PFSK-1 (cell line): ENCODE results near the gene CACNA1C.

Experiments used
- FOXP2 ChIP-seq: optimal IDR thresholded peaks from 2 replicates; pipeline ENCODE3; 2011; ENCODE audit warnings: borderline replicate concordance, control low read depth, inconsistent platforms; ENCODE audit not compliant: insufficient read depth; ENCODE audit errors: extremely low read length, extremely low read depth
- POLR2AphosphoS5 ChIP-seq: IDR thresholded peaks from 2 replicates; pipeline ENCODE4 v1.6.1; 2012; ENCODE audit warnings: low read depth, mild to moderate bottlenecking, control low read depth, low read length, moderate library complexity
- REST ChIP-seq, 2 experiments: IDR thresholded peaks; 2 replicates each; pipeline versions ENCODE4 v1.6.1 to v1.8.0; 2011 to 2012; ENCODE audit warnings: low read depth in 2 of 2, low read length in 2 of 2, control low read depth in 1 of 2, inconsistent platforms in 1 of 2, mild to moderate bottlenecking in 1 of 2, moderate library complexity in 1 of 2; ENCODE audit not compliant: insufficient read depth in 1 of 2
- SIN3A ChIP-seq: IDR thresholded peaks from 2 replicates; pipeline ENCODE4 v1.6.1; 2012; ENCODE audit warnings: mild to moderate bottlenecking, low read length, moderate library complexity, borderline replicate concordance; ENCODE audit not compliant: insufficient read depth
- TAF1 ChIP-seq: IDR thresholded peaks from 2 replicates; pipeline ENCODE4 v1.6.1; 2012; ENCODE audit warnings: low read length, control low read depth, borderline replicate concordance; ENCODE audit not compliant: insufficient read depth

Gene CACNA1C

GRCh38 chr12:2248087-2248900, 195.5 kb downstream of the CACNA1C start:
- TF ChIP-seq POLR2AphosphoS5 (no peak), SIN3A (no peak), FOXP2 (no peak), REST (IDR thresholded peaks at IDR 0.05; ENCODE audit: insufficient read depth in 1 of 2, low read depth in 2 of 2, low read length in 2 of 2) (no peak; a peak in 1 of 4 replicates), TAF1 (no peak)

GRCh38 chr12:2248901-2249381, 196.2 kb downstream of the CACNA1C start:
- TF ChIP-seq SIN3A (no peak), REST (IDR thresholded peaks at IDR 0.05; ENCODE audit: insufficient read depth in 1 of 2, low read depth in 2 of 2, low read length in 2 of 2) (no peak), POLR2AphosphoS5 (no peak), FOXP2 (no peak), TAF1 (no peak)

- no peak for TF ChIP-seq FOXP2
- TF ChIP-seq TAF1, result no peak
- no peak for TF ChIP-seq POLR2AphosphoS5
- no peak for TF ChIP-seq SIN3A
- TF ChIP-seq REST (IDR thresholded peaks at IDR 0.05; ENCODE audit: insufficient read depth in 1 of 2, low read depth in 2 of 2, low read length in 2 of 2), result no peak
These were observed 198.0 kb downstream of the CACNA1C start for GRCh38 chr12:2250797-2251196.

GRCh38 chr12:2251526-2252209, 198.9 kb downstream of the CACNA1C start:
- no peak for TF ChIP-seq SIN3A
- TF ChIP-seq FOXP2, result no peak
- no peak for TF ChIP-seq TAF1
- TF ChIP-seq POLR2AphosphoS5, result no peak
- TF ChIP-seq REST (IDR thresholded peaks at IDR 0.05; ENCODE audit: insufficient read depth in 1 of 2, low read depth in 2 of 2, low read length in 2 of 2), result no peak
